ENCODE measurements around the gene TMEM232. TPM values are rescaled to one million over a fixed set of nuclear protein-coding genes. Genes with fewer than 3 reads are reported as not detected.
A peak's percentile ranks its signal among the peaks of the same experiment; 100 is the strongest.

The TMEM232 gene
- total and polyA plus RNA-seq, 2 experiments from 2014 or later = 0.78 to 6.2 TPM

GRCh38 chr5:110525762-110526161, 200.7 kb downstream of the TMEM232 start:
- no peaks in the 10 kb centered on the region for H3K9me3 ChIP-seq (ENCODE audit: low read depth)
- no peaks in the 10 kb centered on the region for H3K4me1 ChIP-seq (ENCODE audit: insufficient read depth)
- TF ChIP-seq EZH2 (IDR thresholded peaks at IDR 0.05; ENCODE audit: insufficient read depth, poor library complexity, severe bottlenecking) = no peak
- no peak for TF ChIP-seq EZH2phosphoT487 (IDR thresholded peaks at IDR 0.05; ENCODE audit: insufficient read depth, low read depth)
- no peaks in the 10 kb centered on the region for H3K27me3 ChIP-seq (replicated peaks; ENCODE audit: insufficient read depth)
- no peak overlapping the region for H2AFZ ChIP-seq
- 86 to 92% methylated on average over 1 of the region's 1 CpG for WGBS, 2 experiments (ENCODE audit: low coverage in 1 of 2, low lambda C conversion rate in 2 of 2, missing lambda C conversion rate in 2 of 2)
- in situ Hi-C loops (cut with MboI) = no loop called here
- no peaks in the 10 kb centered on the region for H3K79me2 ChIP-seq (ENCODE audit: insufficient read depth)
- H4K20me1 ChIP-seq (ENCODE audit: insufficient read depth) = no peaks in the 10 kb centered on the region
- H3K4me3 ChIP-seq = no peak overlapping the region
- no peak for DNase-seq
- no peak overlapping the region for H3K27ac ChIP-seq
- no peaks in the 10 kb centered on the region for H3F3A ChIP-seq (ENCODE audit: insufficient read depth)
- no peak overlapping the region for H3K9ac ChIP-seq
- H3K4me2 ChIP-seq (ENCODE audit: unreplicated experiment) = no peak overlapping the region
- H3K9me2 ChIP-seq (ENCODE audit: insufficient read depth) = no peaks in the 10 kb centered on the region
- H3K36me3 ChIP-seq (ENCODE audit: low read depth) = no peaks in the 10 kb centered on the region

- Histone ChIP-seq H3K4me3 (no peak overlapping the region), H3F3A (ENCODE audit: insufficient read depth) (no peaks in the 10 kb centered on the region), H3K79me2 (ENCODE audit: insufficient read depth) (no peaks in the 10 kb centered on the region), H3K27me3 (replicated peaks; ENCODE audit: insufficient read depth) (no peaks in the 10 kb centered on the region), H4K20me1 (ENCODE audit: insufficient read depth) (no peaks in the 10 kb centered on the region), H3K4me2 (ENCODE audit: unreplicated experiment) (no peak overlapping the region), H3K9me2 (ENCODE audit: insufficient read depth) (no peaks in the 10 kb centered on the region), H3K4me1 (ENCODE audit: insufficient read depth) (no peaks in the 10 kb centered on the region), H2AFZ (no peak overlapping the region), H3K9ac (no peak overlapping the region), H3K36me3 (ENCODE audit: low read depth) (no peaks in the 10 kb centered on the region), H3K9me3 (ENCODE audit: low read depth) (no peaks in the 10 kb centered on the region), H3K27ac (no peak overlapping the region)
- DNase-seq = no peak
- in situ Hi-C loops (cut with MboI) = no loop called here
- TF ChIP-seq EZH2phosphoT487 (IDR thresholded peaks at IDR 0.05; ENCODE audit: insufficient read depth, low read depth) = no peak
Observed at GRCh38 chr5:110517396-110517795, 209.1 kb downstream of the TMEM232 start.

GRCh38 chr5:110514030-110514429, 212.4 kb downstream of the TMEM232 start:
- H3K9ac ChIP-seq = no peak overlapping the region
- no peaks in the 10 kb centered on the region for H3K27me3 ChIP-seq (replicated peaks; ENCODE audit: insufficient read depth)
- H3K4me1 ChIP-seq (ENCODE audit: insufficient read depth) = peaks cover 8% of the 10 kb centered on the region; the same call in 1 of the 2 replicates
- H2AFZ ChIP-seq = no peak overlapping the region
- no peak for TF ChIP-seq EZH2 (IDR thresholded peaks at IDR 0.05; ENCODE audit: insufficient read depth, poor library complexity, severe bottlenecking)
- TF ChIP-seq EZH2phosphoT487 (IDR thresholded peaks at IDR 0.05; ENCODE audit: insufficient read depth, low read depth) = no peak
- 65 to 70% methylated on average over 2 of the region's 2 CpGs for WGBS, 2 experiments (ENCODE audit: low coverage in 1 of 2, low lambda C conversion rate in 2 of 2, missing lambda C conversion rate in 2 of 2)
- in situ Hi-C loops (cut with MboI) = no loop called here
- H3K9me3 ChIP-seq (ENCODE audit: low read depth) = no peaks in the 10 kb centered on the region
- H3K9me2 ChIP-seq (ENCODE audit: insufficient read depth) = no peaks in the 10 kb centered on the region
- H4K20me1 ChIP-seq (ENCODE audit: insufficient read depth) = no peaks in the 10 kb centered on the region
- no peak overlapping the region for H3K4me3 ChIP-seq
- H3F3A ChIP-seq (ENCODE audit: insufficient read depth) = no peaks in the 10 kb centered on the region
- no peaks in the 10 kb centered on the region for H3K36me3 ChIP-seq (ENCODE audit: low read depth)
- no peak overlapping the region for H3K27ac ChIP-seq
- no peak for DNase-seq
- H3K4me2 ChIP-seq (ENCODE audit: unreplicated experiment) = no peak overlapping the region
- no peaks in the 10 kb centered on the region for H3K79me2 ChIP-seq (ENCODE audit: insufficient read depth)

GRCh38 chr5:110512266-110512665, 214.2 kb downstream of the TMEM232 start:
- Histone ChIP-seq H3K9ac (no peak overlapping the region), H3K9me2 (ENCODE audit: insufficient read depth) (no peaks in the 10 kb centered on the region), H3K79me2 (ENCODE audit: insufficient read depth) (no peaks in the 10 kb centered on the region), H3K27me3 (replicated peaks; ENCODE audit: insufficient read depth) (no peaks in the 10 kb centered on the region), H3K9me3 (ENCODE audit: low read depth) (no peaks in the 10 kb centered on the region), H2AFZ (no peak overlapping the region), H4K20me1 (ENCODE audit: insufficient read depth) (no peaks in the 10 kb centered on the region), H3K4me3 (no peak overlapping the region), H3K27ac (no peak overlapping the region), H3F3A (ENCODE audit: insufficient read depth) (no peaks in the 10 kb centered on the region), H3K4me1 (ENCODE audit: insufficient read depth) (peaks cover 8% of the 10 kb centered on the region; the same call in 1 of the 2 replicates), H3K4me2 (ENCODE audit: unreplicated experiment) (no peak overlapping the region), H3K36me3 (ENCODE audit: low read depth) (no peaks in the 10 kb centered on the region)
- in situ Hi-C loops (cut with MboI) = no loop called here
- DNase-seq = no peak
- TF ChIP-seq EZH2phosphoT487 (IDR thresholded peaks at IDR 0.05; ENCODE audit: insufficient read depth, low read depth) = no peak
- TF ChIP-seq EZH2 (IDR thresholded peaks at IDR 0.05; ENCODE audit: insufficient read depth, poor library complexity, severe bottlenecking) = no peak
- WGBS, 2 experiments (ENCODE audit: low coverage in 1 of 2, low lambda C conversion rate in 2 of 2, missing lambda C conversion rate in 2 of 2) = 77 to 79% methylated on average over 4 of the region's 4 CpGs

- DNase-seq = peak; percentile 45
- in situ Hi-C loops (cut with MboI) = no loop called here
- H3F3A ChIP-seq (ENCODE audit: insufficient read depth) = no peaks in the 10 kb centered on the region
Observed at GRCh38 chr5:110510146-110510545, 216.3 kb downstream of the TMEM232 start.

More at GRCh38 chr5:110510146-110510545, 216.3 kb downstream of the TMEM232 start:
- no peak overlapping the region for H2AFZ ChIP-seq
- no peak overlapping the region for H3K27ac ChIP-seq
- H3K4me3 ChIP-seq = no peak overlapping the region
- no peaks in the 10 kb centered on the region for H4K20me1 ChIP-seq (ENCODE audit: insufficient read depth)
- H3K4me2 ChIP-seq (ENCODE audit: unreplicated experiment) = no peak overlapping the region
- peaks cover 8% of the 10 kb centered on the region; the same call in 1 of the 2 replicates for H3K4me1 ChIP-seq (ENCODE audit: insufficient read depth)
- no peaks in the 10 kb centered on the region for H3K36me3 ChIP-seq (ENCODE audit: low read depth)
- H3K27me3 ChIP-seq (replicated peaks; ENCODE audit: insufficient read depth) = no peaks in the 10 kb centered on the region
- H3K9me2 ChIP-seq (ENCODE audit: insufficient read depth) = no peaks in the 10 kb centered on the region
- H3K9me3 ChIP-seq (ENCODE audit: low read depth) = no peaks in the 10 kb centered on the region
- no peak for TF ChIP-seq EZH2 (IDR thresholded peaks at IDR 0.05; ENCODE audit: insufficient read depth, poor library complexity, severe bottlenecking)
- TF ChIP-seq EZH2phosphoT487 (IDR thresholded peaks at IDR 0.05; ENCODE audit: insufficient read depth, low read depth) = no peak
- no peak overlapping the region for H3K9ac ChIP-seq
- no peaks in the 10 kb centered on the region for H3K79me2 ChIP-seq (ENCODE audit: insufficient read depth)

Data from GM23248 (cell line).